ENCODE measurements around the gene FRAS1. TPM values are rescaled to one million over a fixed set of nuclear protein-coding genes. Genes with fewer than 3 reads are reported as not detected.
"Not testable (repeated sequence)": the region's sequence is repeated elsewhere in the genome, so short reads cannot be mapped to it uniquely, and the experiment has no call there.

Gene FRAS1
- polyA plus RNA-seq, 2 of the 4 experiments (the other 2 are of a cell fraction), result 2.3 to 5.8 TPM

DNA sequence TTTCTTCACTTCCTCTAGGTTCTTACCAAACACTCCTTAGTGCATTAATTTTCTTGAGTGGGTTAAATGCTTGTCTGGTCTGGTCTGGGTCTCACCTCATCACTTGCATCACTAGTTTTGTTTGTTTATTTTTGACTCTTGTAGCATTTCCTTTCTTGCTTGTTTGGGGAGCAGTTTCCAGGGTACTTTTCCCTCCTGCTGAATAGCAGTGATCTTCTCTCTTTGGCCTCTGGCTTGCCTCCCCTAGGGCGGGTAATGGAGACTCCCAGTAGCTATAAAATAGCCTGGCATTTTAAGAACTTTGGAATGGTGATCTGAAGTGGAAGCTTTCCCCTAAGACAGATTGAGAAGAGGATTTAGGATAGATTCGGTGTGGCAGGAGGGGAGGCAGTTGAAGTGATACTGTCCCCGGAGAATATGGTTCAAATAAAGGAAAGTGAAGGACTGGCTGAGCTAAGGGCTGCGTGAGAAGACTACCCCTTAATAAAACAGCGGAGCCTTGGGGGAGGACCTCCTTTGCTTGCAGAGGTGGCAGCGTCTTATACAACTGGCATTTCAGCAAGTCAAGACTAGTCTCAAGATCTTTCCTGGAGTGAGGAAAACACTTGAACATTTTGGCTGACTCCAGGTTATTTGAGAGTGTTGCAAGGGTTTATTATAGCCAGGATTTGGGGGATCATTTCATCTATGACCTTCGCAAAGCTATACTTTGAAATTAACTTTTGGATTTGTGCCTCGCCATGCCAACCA lies 190.6 kb downstream of the FRAS1 start:
- ATAC-seq (no peak), DNase-seq (ENCODE audit: low read depth in 1 of 2, low spot score in 1 of 2) (no peak), FAIRE-seq (no peak)
- Histone ChIP-seq H3K4me3 (no peak overlapping the region), H3K9me3 (no peaks in the 10 kb centered on the region), H3K4me2 (no peak overlapping the region), H3K27ac (no peak overlapping the region), H3K4me1 (no peaks in the 10 kb centered on the region)
- ChIA-PET POLR2A (no interaction called here), CTCF (no interaction called here)
- WGBS (ENCODE audit: missing lambda C conversion rate), result 63% methylated on average over 7 of the region's 8 CpGs
- TF ChIP-seq HOXA7 (CRISPR knock-in tag; IDR thresholded peaks at IDR 0.05) (no peak), HDAC2 (IDR thresholded peaks at IDR 0.05) (no peak), EHF (CRISPR knock-in tag; IDR thresholded peaks at IDR 0.05) (no peak), EP300 (IDR thresholded peaks at IDR 0.05) (no peak), ZSCAN20 (CRISPR knock-in tag; IDR thresholded peaks at IDR 0.05) (no peak), NR3C1 (IDR thresholded peaks at IDR 0.05) (no peak), TP53 (CRISPR knock-in tag; IDR thresholded peaks at IDR 0.05) (no peak), ESRRA (IDR thresholded peaks at IDR 0.05; ENCODE audit: borderline replicate concordance, low read length) (no peak), RARB (CRISPR knock-in tag; IDR thresholded peaks at IDR 0.05) (no peak), ZC3H11A (IDR thresholded peaks at IDR 0.05) (no peak), CHD4 (IDR thresholded peaks at IDR 0.05; ENCODE audit: borderline replicate concordance) (no peak), EHMT2 (IDR thresholded peaks at IDR 0.05; ENCODE audit: low read depth) (no peak), CHD2 (IDR thresholded peaks at IDR 0.05; ENCODE audit: low read length, partially characterized antibody) (no peak)
- TF ChIP-seq, protein P1, sequence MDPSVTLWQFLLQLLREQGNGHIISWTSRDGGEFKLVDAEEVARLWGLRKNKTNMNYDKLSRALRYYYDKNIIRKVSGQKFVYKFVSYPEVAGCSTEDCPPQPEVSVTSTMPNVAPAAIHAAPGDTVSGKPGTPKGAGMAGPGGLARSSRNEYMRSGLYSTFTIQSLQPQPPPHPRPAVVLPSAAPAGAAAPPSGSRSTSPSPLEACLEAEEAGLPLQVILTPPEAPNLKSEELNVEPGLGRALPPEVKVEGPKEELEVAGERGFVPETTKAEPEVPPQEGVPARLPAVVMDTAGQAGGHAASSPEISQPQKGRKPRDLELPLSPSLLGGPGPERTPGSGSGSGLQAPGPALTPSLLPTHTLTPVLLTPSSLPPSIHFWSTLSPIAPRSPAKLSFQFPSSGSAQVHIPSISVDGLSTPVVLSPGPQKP (IDR thresholded peaks at IDR 0.05; ENCODE audit: low read depth, low read length), result no peak

DNA sequence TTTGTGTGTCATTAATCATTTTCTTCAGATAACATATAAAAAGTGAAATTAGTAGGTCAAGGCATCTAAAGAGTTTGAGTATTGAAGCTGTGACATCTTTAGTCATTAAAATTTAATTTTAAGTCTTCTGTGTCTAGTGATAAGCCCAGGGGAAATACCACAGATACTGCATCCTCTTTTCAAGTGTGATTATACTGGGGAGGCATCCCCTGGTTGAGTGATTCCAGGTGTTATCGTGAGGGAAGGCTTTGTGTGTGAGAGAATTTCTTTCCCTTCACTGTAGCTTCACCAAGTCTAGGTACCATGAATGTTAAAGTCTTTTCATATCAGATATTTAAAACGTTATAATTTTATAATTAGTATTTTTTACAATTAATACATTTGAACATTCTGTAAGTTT lies 193.4 kb downstream of the FRAS1 start:
- ChIA-PET CTCF (interaction anchor here (0.6 kb wide), 1 partner anchor 38 kb away, joined by 6 read pairs; no protein-coding TSS in a partner anchor), POLR2A (no interaction called here)
- 37% methylated on average over 2 of the region's 2 CpGs for WGBS (ENCODE audit: missing lambda C conversion rate)
- TF ChIP-seq PBX3 (IDR thresholded peaks at IDR 0.05), result no peak
- no peak for TF ChIP-seq JUNB (IDR thresholded peaks at IDR 0.05)
- TF ChIP-seq NPAS2 (CRISPR knock-in tag; IDR thresholded peaks at IDR 0.05; ENCODE audit: borderline replicate concordance), result no peak
- TF ChIP-seq MYC (IDR thresholded peaks at IDR 0.05; ENCODE audit: borderline replicate concordance, low read length), result no peak
- no peak for TF ChIP-seq PHF8 (IDR thresholded peaks at IDR 0.05; ENCODE audit: borderline replicate concordance, low read depth)
- no peak for TF ChIP-seq CBX8 (IDR thresholded peaks at IDR 0.05)
- TF ChIP-seq, protein P2, sequence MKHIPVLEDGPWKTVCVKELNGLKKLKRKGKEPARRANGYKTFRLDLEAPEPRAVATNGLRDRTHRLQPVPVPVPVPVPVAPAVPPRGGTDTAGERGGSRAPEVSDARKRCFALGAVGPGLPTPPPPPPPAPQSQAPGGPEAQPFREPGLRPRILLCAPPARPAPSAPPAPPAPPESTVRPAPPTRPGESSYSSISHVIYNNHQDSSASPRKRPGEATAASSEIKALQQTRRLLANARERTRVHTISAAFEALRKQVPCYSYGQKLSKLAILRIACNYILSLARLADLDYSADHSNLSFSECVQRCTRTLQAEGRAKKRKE (CRISPR knock-in tag; IDR thresholded peaks at IDR 0.05; ENCODE audit: low read depth), result no peak
- Histone ChIP-seq H3K9me3 (no peaks in the 10 kb centered on the region), H3K27ac (no peak overlapping the region), H3K4me3 (no peak overlapping the region), H3K4me1 (no peaks in the 10 kb centered on the region), H3K4me2 (no peak overlapping the region)
- ATAC-seq (no peak), DNase-seq (ENCODE audit: low read depth in 1 of 2, low spot score in 1 of 2) (no peak), FAIRE-seq (no peak)

DNA sequence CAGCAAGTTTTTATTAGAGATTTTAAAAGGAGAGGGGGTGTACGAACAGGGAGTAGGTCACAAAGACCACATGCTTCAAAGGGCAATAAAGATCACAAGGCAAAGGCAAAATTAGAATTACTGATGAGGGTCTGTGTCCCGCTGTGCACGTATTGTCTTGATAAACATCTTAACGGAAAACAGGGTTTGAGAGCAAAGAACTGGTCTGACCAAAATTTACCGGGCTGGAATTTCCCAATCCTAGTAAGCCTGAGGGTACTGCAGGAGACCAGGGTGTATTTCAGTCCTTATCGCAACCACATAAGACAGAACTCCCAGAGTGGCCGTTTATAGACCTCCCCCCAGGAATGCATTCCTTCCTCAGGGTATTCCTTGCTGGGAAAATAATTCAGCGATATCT lies 195.7 kb downstream of the FRAS1 start:
- H3K4me1 ChIP-seq, FAIRE-seq, CTCF ChIA-PET: not testable (repeated sequence)

More for the DNA sequence above, 195.7 kb downstream of the FRAS1 start:
- H3K9me3 ChIP-seq; ATAC-seq; DNase-seq (ENCODE audit: low read depth in 1 of 2, low spot score in 1 of 2); POLR2A ChIA-PET; H3K4me3 ChIP-seq; H3K27ac ChIP-seq; H3K4me2 ChIP-seq: not testable (repeated sequence)
- 75% methylated on average over 8 of the region's 8 CpGs for WGBS (ENCODE audit: missing lambda C conversion rate)
